CD4-positive, alpha-beta T cell treated with Interleukin-6 for 4 hours (primary cell): ENCODE results near the gene MGLL.

Experiments
- DNase-seq: peaks from one replicate; pipeline ENCODE4 v3.0.0-alpha.2; 2020; ENCODE audit warnings: mixed read lengths

Gene MGLL

GRCh38 chr3:127787571-127788365, 34.5 kb downstream of the MGLL start:
- DNase-seq, result no peak

DNA sequence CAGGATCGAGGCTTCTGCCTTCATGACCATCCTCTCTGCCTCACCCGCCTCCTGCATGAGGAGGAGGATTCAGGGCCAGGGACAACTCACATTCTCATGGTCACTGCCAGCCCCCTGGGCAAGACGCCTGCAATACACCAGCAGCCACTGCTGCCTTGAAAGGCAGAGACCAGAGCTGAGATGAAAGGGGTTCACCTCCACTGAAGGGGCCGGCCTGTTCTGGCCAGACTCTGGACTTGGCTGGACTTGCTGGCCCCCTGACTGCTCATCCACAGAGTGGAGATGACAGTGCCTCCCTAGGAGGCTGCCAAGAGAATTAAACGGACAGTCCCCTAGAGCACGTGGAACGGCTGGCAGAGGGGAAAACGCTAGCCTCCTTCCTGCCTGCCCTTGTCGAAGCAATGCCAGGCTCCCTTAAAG, 35.2 kb downstream of the MGLL start:
- DNase-seq, result no peak

DNA sequence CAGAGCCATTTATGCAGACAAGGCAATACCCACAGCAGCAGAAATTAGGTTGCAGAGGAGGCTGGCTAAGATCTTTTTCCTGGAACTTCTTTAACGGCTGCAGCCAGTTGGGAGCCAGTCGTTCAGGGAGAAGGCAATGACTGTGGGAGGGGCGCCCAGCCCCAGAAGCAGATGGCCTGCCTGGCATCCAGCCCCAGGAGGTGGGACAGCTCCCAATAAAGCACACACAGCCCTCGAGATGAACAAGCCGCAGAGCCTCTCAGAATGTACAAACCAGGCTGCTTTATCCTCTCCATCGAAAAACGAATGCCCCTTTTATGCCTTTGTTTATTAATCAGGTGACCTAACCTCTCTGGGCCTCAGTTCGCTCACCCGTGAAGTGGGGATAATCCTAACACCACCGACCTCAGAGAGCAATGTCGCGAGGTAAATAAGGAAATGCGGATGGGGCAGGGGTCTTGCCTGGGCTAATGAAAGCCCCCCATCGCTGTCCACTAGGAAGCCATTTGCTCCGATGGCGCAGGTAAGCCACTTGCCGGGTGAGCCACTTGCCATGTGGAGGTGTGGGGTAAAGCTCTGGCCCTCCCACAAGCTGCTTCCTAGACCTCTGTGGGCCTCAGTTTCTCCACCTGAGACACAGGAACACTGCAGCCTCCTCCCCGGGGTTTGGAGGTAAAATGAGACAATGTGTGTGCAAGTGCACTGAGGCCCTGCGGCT, 35.8 kb downstream of the MGLL start:
- DNase-seq, result no peak

GRCh38 chr3:127785711-127786265, 36.5 kb downstream of the MGLL start:
- DNase-seq, result no peak

GRCh38 chr3:127784865-127785710, 37.2 kb downstream of the MGLL start:
- DNase-seq, result no peak

DNA sequence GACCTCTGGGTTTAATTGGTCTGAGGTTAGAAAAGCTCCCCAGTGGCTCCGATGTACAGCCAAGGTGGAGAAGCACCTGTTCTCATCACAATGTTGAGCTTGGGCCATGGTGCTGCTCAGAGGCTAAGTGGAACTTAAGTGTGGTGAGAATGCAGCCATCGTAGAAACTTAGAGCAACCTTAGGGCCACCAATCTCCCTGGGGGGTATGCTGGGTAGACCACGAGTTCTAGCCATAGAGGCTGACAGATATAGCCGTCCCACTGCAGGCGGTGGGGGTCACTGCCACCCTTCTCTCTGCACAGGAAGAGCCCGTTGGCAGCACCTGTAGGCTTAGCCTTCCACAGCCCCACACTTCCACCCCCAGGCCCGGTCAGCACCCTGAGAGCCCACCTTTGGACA, 38.0 kb downstream of the MGLL start:
- no peak for DNase-seq

- DNase-seq, result no peak
These were observed 38.6 kb downstream of the MGLL start for GRCh38 chr3:127783642-127784160.

- no peak for DNase-seq
These were observed 39.1 kb downstream of the MGLL start for GRCh38 chr3:127783166-127783565.

- DNase-seq, result no peak
These were observed 40.8 kb downstream of the MGLL start for GRCh38 chr3:127781411-127782001.

GRCh38 chr3:127780536-127781400, 41.5 kb downstream of the MGLL start:
- no peak for DNase-seq

- no peak for DNase-seq
These were observed 42.6 kb downstream of the MGLL start for GRCh38 chr3:127779747-127780146.

GRCh38 chr3:127777921-127778656, 44.2 kb downstream of the MGLL start:
- no peak for DNase-seq

GRCh38 chr3:127777332-127777731, 45.0 kb downstream of the MGLL start:
- DNase-seq, result no peak

DNA sequence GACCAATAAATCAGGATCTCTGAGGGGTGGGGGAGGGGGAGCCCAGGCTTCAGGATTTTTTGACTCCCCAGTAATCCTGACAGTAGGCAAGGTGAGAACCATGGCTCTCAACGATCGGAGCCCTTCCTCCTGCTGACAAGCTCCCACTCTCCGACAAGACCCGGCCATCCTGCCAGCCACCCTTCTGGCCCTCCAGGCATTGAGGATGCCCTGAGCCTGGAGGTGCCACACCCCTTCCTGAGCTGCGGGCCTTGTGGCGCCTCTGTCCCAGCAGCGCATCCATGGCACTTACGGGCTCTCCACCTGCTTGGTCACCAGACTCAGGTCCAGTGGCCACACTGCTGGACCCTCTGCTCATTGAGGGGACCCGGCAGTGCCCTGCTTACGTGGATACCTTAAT, 46.0 kb downstream of the MGLL start:
- no peak for DNase-seq

GRCh38 chr3:127775398-127776109, 46.8 kb downstream of the MGLL start:
- no peak for DNase-seq

- no peak for DNase-seq
These were observed 47.7 kb downstream of the MGLL start for GRCh38 chr3:127774647-127775046.

DNA sequence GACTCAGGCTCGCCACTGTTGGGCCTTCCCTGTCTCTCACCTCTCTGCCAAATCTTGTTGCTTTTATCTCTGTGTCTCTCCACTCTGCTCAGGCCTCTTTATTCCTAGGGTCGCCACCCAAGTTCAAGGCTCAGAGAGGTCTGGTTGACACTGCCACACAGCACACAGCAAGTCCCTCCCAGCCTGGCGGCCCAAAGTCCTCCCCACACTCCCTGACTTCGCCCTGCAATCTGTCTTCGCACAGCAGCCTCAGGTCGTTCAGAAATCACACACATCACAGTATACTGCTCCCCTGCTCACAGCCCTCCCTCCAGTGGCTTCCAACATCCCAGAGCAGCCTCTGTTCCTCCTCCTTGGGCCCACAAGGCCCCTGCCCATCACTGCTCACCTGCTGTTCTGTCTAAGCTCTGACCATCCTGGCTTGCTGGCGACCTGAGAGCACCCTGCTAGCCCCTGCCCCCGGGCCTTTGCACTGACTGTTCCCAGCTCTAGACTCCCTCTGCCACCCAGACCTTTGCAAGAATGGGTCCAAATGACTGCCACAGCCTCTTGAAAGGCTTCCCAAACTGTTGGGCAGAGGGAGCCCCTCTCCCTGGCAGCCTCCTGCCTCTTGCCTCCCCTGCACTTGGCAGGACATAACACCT, 48.4 kb downstream of the MGLL start:
- no peak for DNase-seq

DNA sequence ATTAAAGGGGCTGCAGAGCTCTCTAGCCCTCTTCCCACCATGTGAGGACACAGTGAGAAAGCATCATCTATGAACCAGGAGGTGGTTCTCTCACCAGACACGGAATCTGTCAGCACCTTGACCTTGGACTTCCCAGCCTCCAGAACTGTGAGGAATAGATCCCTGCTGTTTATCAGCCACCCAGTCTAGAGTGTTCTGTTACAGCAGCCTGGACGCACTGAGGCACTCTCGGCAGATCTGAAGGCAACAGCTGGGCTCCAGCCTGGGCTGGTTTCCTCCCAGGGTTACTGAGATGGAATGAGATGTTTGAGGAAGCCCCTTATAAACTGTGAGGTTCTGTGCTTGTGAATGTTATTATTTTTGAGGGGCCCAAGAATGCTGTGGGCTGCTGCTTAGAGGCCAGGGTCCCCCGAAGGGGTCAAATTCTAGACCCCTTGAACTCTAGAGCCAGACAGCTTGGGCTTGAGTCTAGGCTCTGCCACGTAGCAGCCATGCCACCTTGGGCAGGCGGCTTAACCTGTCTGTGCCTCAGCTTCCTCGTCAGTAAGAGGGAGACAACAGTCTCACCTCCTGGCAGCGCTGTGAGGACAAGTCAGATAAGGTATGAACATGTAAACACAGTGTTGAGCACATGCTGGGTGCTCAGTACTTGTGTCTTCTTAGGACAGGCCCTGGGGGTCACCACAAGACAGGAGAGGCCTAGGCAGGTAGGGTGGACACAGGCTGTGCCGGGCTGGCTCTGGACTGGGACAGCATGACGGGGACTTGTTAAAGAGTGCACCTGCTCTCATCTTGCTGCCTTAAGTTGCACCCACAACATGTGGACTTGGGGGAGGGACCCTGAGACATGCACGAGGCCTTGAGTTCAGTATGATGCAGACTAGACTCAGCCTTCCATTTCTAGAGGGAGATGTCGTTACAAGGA, 49.2 kb downstream of the MGLL start:
- DNase-seq, result no peak
